Measurements from ENCODE around the gene IL12B.
"Not testable (repeated sequence)": the region's sequence is repeated elsewhere in the genome, so short reads cannot be mapped to it uniquely, and the experiment has no call there.

The IL12B gene

DNA sequence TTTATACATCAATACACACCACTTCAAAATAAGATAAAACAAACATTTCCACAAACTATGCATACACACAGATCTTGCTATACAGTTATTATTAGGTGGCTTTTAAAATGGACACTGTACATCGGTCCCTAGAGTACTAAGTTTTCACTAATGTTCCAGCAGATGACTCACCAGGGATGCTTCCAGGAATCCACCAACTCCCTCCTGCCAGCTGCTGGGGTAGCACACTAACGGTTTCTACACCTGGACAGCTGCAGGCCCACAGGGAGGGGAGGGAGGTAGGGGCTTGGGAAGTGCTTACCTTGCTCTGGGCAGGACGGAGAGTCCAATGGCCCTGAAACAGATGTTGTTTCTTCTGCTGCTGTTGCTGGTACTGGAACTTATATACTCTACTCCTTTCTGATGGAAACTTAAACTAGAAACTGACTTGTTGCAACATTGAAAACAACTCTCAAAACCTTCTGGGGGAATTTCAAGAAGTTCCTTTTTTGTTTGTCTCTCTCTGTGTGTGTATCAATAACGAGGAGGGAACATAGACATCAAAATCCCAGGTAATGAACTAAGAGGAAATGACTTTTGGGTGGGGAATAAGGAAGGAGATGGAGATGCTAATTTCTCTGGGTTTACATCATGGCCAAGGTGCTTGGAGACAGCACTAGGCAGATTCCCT is at the start of gene IL12B:
TSS of gene IL12B (minus strand) at position 357 of the 670 bp plus-strand sequence. CDS start 3,705 bp downstream, outside the sequence.
- peak; percentile 63 for DNase-seq (ENCODE audit: low spot score)

- DNase-seq (ENCODE audit: low spot score), result no peak
Observed at GRCh38 chr5:159377653-159378052, 47.4 kb upstream of the IL12B start.

GRCh38 chr5:159367866-159368265 is 37.6 kb upstream of the IL12B start:
- DNase-seq (ENCODE audit: low spot score), result not testable (repeated sequence)

DNA sequence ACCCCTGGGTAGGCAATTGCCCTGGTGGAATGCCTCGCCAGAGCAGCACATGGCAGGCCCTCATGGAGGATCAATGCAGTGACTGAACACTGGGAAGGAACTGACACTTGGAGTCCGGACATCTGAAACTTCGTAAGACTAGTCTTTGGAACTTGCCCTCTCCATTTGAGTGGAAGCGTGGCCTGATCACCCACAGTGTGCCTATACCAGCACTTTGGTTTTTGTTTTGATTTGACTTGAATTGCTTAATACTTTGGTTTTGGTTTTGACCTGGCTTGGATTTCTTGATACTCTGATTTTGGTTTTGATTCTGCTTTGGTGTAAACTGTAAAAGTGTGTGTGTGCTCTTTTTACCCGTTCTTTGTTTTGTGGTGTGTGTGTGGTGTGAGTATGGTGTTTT is 36.5 kb upstream of the IL12B start:
- not testable (repeated sequence) for DNase-seq (ENCODE audit: low spot score)

GRCh38 chr5:159362220-159362619 is 31.9 kb upstream of the IL12B start:
- DNase-seq (ENCODE audit: low spot score), result no peak

DNA sequence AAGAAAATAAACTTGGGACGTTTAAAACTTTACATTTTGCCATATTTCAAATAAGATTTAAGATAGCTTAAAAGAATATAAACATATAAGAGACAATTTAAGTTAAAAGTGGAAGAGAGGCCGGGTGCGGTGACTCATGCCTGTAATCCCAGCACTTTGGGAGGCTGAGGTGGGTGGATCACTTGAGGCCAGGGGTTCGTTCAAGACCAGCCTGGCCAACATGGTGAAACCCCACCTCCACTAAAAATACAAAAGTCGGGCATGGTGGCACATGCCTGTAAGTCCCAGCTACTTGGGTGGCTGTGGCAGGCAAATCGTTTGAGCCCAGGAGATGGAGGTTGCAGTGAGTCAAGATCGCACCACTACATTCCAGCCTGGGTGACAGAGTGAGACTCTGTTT is 29.6 kb upstream of the IL12B start:
- DNase-seq (ENCODE audit: low spot score), result not testable (repeated sequence)

GRCh38 chr5:159359408-159359807 is 29.1 kb upstream of the IL12B start:
- DNase-seq (ENCODE audit: low spot score), result no peak

DNA sequence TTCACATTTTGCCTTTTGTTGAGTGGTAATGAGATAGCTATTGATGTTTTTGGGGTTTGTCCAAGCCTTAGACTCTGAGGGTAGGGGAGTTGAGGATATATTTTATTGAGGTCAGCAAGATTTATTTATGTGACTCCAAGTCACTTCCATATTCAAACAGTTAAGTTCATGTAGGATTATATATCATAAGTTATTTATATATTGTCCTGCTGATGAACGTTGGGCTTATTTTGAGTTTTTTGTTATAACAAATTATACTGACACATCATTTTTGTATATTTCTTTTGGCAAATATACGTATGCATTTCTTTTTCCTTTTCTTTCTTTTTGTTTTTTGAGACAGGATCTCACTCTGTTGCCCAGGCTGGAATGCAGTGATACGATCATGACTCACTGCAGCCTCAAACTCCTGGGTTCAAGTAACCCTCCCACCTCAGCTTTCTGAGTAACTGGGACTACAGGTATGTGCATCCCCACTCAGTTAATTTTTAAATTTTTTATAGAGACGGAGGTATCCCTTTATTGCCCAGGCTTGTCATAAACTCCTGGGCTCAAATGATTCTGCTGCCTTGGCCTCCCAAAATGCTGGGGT is 23.5 kb upstream of the IL12B start:
- no peak for DNase-seq (ENCODE audit: low spot score)

DNA sequence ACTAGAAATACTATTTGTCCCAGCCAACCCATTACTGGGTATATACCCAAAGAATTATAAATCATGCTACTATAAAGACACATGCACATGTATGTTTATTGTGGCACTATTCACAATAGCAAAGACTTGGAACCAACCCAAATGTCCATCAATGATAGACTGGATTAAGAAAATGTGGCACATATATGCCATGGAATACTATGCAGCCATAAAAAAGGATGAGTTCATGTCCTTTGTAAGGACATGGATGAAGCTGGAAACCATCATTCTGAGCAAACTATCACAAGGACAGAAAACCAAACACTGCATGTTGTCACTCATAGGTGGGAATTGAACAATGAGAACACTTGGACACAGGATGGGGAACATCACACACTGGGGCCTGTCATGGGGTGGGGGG is 20.4 kb upstream of the IL12B start:
- not testable (repeated sequence) for DNase-seq (ENCODE audit: low spot score)

DNA sequence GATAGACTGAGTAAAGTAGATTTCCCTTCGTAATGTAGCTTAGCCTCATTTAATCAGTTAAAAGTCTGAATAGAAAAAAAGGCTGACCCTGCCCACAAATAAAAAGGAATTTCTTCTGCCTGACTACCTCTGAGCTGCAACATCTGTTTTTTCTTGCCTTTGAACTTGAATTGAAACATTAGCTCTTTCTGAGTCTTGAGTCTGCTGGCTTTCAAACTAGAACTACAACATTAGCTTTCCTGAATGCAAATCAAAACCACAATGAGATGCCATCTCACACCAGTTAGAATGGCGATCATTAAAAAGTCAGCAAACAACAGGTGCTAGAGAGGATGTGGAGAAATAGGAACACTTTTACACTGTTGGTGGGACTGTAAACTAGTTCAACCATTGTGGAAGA is 19.9 kb upstream of the IL12B start:
- DNase-seq (ENCODE audit: low spot score), result not testable (repeated sequence)

DNA sequence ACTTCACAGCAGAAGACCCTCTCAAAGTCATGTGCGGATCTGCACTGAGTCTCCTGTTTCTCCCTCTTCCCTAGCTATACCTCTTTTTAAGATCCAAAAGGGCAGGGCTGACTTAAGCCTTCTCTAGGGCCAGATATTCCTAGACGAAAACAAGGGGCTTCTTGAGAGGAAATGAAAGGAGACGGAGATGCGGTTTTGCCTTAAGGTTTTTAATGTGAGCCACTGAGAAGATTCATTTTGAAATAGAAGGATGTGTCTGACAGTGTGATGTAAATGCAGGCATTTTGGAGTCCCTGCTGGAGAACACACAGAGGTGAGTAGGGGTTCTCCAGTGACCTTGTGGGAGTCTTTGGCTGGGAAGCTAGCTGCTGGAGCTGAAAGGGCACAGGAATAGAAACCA is 15.6 kb upstream of the IL12B start:
- DNase-seq (ENCODE audit: low spot score), result no peak

- no peak for DNase-seq (ENCODE audit: low spot score)
Observed at GRCh38 chr5:159345336-159345735, 15.0 kb upstream of the IL12B start.

- no peak for DNase-seq (ENCODE audit: low spot score)
Observed at GRCh38 chr5:159343295-159344094, 13.2 kb upstream of the IL12B start.

GRCh38 chr5:159342840-159343239 is 12.6 kb upstream of the IL12B start:
- DNase-seq (ENCODE audit: low spot score), result no peak

DNA sequence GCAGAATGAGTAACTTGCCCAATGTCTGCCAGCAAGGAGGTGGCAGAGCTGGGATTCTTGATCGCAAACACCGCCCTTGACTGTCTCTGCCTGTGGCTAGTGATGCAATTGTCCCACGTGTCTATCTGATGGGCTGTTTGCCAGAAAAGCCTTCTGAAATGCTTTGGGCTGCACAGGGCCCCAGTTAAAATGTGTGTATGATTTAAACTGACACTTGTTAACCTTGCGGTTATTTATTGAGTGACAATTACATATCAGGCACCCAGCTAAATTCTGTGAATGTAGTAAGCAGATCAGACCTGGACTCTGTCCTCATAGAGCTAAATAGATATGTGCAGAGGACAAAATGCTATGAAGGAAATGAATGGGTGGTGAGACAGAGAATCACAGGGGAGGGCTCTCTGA is 11.6 kb upstream of the IL12B start:
- peak; percentile 78 for DNase-seq (ENCODE audit: low spot score)

DNA sequence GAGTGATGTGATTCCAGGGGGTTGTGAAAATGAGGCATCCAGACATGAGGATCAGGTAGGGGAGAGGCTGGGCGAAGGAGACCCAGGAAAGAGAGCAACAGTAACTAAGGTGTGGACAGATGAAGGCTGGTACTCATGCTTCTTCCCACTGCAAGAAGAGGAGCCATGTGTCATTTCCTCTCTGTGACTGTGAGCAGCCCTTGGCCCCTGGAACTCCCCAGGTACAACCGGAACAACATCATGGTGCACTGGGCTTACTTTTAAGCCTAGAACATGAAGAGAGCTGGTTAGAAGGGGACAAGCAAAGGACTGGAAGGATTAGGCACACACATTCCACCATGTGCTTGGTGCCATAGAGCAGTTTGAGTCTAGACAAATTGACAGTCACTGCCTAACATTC is 10.9 kb upstream of the IL12B start:
- DNase-seq (ENCODE audit: low spot score), result no peak

- no peak for DNase-seq (ENCODE audit: low spot score)
Observed at GRCh38 chr5:159340511-159340910, 10.2 kb upstream of the IL12B start.

DNA sequence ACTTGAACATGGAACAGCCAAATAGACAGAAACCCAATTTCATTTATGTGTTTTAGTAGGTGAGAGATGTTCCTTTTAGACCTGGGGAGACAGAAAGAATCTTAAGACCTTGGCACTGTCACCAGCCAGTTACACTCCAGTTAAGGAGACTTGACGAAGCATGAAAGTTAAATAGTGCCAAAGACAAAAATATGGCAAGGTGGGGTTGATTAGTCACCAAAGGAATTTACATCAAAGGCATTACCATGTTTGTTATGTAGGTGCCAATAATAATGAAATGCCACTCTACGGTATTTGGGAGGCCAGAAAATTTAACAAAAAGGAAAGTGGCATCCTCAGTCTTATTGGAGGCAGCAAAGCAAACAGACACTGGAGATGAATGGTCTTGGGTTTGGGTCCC is 9.2 kb upstream of the IL12B start:
- DNase-seq (ENCODE audit: low spot score), result no peak

- DNase-seq (ENCODE audit: low spot score), result no peak
Observed at GRCh38 chr5:159338118-159338517, 7.8 kb upstream of the IL12B start.

DNA sequence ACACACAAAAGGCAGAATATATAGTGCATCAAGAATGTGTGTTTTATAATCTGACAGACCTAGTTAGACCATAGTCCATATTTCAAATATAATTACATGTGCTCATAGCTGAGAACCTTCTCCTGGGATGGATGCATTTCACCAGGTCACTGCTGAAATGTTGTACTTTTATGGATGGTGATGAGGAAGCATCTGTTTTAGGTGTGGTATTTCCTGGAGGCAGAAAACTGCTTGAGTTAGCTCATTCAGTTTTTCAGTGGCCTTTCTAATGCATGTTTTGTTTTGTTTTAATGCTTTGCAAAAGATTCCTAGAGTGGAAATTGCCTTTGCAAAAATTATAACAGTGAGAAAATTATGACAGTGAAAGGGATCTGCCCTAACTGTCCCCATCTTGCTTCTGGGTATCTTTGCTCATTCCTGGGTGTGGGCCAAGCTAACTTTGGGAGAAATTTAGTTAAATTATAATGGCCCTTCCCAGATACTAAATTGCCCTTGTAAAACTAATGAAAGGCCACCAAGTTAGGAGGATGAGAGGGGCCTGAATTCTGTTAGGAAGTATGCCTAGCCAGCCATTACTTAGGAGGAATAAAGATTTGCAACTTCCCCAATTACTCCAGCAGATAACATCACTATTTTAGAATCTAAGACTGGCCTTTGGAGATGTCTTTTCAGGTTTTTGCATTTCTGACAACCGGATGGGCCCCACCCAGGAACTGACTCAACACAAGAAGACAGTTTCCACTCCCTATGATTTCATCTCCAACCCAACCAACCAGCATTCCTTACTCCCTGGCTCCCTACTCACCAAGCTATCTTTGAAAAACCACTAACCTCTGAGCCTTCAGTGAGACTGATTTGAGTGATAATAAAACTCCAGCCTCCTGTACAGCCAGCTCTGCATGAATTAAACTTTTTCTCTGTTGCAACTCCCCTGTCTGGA is 7.0 kb upstream of the IL12B start:
- peak; percentile 63 for DNase-seq (ENCODE audit: low spot score)

- no peak for DNase-seq (ENCODE audit: low spot score)
Observed at GRCh38 chr5:159336586-159336985, 6.3 kb upstream of the IL12B start.

- DNase-seq (ENCODE audit: low spot score), result no peak
Observed at GRCh38 chr5:159333545-159333925, 3.2 kb upstream of the IL12B start.
